SK-N-MC (cell line): ENCODE results near the gene GLRX3.
"Not testable (repeated sequence)": the region's sequence is repeated elsewhere in the genome, so short reads cannot be mapped to it uniquely, and the experiment has no call there.

Source experiments
- DNase-seq: peaks from one replicate; pipeline ENCODE4 v3.0.0-alpha.2; 2011; ENCODE audit warnings: low read depth, low spot score
- H3K27ac ChIP-seq: fragments of 200-600 bp; sonication (generic); 2 replicates; pipeline ENCODE4 v1.5.1; 2016; ENCODE audit warnings: mixed run types
- H3K36me3 ChIP-seq: fragments of 200-600 bp; sonication (generic); 2 replicates; pipeline ENCODE4 v1.6.1; 2017; ENCODE audit warnings: antibody characterized with exemption, low read length, mixed read lengths; ENCODE audit not compliant: insufficient read depth
- H3K4me3 ChIP-seq: fragments of 200-600 bp; sonication (generic); 2 replicates; pipeline ENCODE4 v1.5.1; 2016
- H3K9ac ChIP-seq: fragments of 200-600 bp; sonication (generic); 2 replicates; pipeline ENCODE4 v1.8.0; 2017; ENCODE audit warnings: mixed run types, mixed read lengths; ENCODE audit not compliant: insufficient read length
- H3K9me3 ChIP-seq: fragments of 200-600 bp; sonication (generic); 2 replicates; pipeline ENCODE4 v1.6.1; 2017; ENCODE audit warnings: low read depth, mild to moderate bottlenecking, antibody characterized with exemption, low read length, moderate library complexity, mixed read lengths
- EZH2 ChIP-seq: fragments of 200-600 bp; sonication (generic); IDR thresholded peaks from one replicate; pipeline ENCODE4 v1.6.1; 2017; ENCODE audit warnings: antibody characterized with exemption
- FOXP2 ChIP-seq: optimal IDR thresholded peaks from 2 replicates; pipeline ENCODE3; 2011; ENCODE audit warnings: mild to moderate bottlenecking, moderate library complexity; ENCODE audit not compliant: insufficient read depth; ENCODE audit errors: extremely low read length, control extremely low read depth
- POLR2AphosphoS5 ChIP-seq: IDR thresholded peaks from 2 replicates; pipeline ENCODE4 v1.6.1; 2012; ENCODE audit warnings: mild to moderate bottlenecking, low read depth, low read length, borderline replicate concordance

GLRX3 gene

GRCh38 chr10:130136226-130137089 is at the start of gene GLRX3:
TSS of gene GLRX3 (plus strand) at chr10:130136391. CDS start at chr10:130136421, 30 bp downstream.
- no peaks in the 10 kb centered on the region for H3K9me3 ChIP-seq
- no peaks in the 10 kb centered on the region for H3K36me3 ChIP-seq
- H3K4me3 ChIP-seq = peak within 1 kb of the TSS; percentile 81
- H3K27ac ChIP-seq = no peak within 1 kb of the TSS
- TF ChIP-seq FOXP2 (no peak), POLR2AphosphoS5 (peak; percentile 77)
- peak within 1 kb of the TSS; percentile 81 for H3K9ac ChIP-seq
- no peak for DNase-seq

DNA sequence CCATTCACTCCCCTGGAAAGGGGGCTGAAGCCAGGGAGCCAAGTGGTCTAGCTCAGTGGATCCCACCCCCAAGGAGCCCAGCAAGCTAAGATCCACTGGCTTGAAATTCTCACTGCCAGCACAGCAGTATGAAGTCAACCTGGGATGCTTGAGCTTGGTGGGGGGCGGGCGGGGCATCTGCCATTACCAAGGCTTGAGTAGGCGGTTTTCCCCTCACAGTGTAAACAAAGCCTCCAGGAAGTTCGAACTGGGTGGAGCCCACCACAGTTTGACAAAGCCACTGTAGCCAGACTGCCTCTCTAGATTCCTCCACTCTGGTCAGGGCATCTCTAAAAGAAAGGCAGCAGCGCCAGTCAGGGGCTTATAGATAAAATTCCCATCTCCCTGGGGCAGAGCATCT is 45.6 kb upstream of the GLRX3 start:
- H3K36me3 ChIP-seq, H3K9ac ChIP-seq, H3K27ac ChIP-seq, H3K9me3 ChIP-seq, H3K4me3 ChIP-seq, DNase-seq: not testable (repeated sequence)

GRCh38 chr10:130099344-130099743 is 36.8 kb upstream of the GLRX3 start:
- H3K27ac ChIP-seq = no peak overlapping the region
- no peak overlapping the region for H3K4me3 ChIP-seq
- H3K9me3 ChIP-seq = no peaks in the 10 kb centered on the region
- H3K36me3 ChIP-seq = no peaks in the 10 kb centered on the region
- no peak for DNase-seq
- no peak overlapping the region for H3K9ac ChIP-seq
- TF ChIP-seq FOXP2 (no peak), POLR2AphosphoS5 (no peak), EZH2 (no peak)

DNA sequence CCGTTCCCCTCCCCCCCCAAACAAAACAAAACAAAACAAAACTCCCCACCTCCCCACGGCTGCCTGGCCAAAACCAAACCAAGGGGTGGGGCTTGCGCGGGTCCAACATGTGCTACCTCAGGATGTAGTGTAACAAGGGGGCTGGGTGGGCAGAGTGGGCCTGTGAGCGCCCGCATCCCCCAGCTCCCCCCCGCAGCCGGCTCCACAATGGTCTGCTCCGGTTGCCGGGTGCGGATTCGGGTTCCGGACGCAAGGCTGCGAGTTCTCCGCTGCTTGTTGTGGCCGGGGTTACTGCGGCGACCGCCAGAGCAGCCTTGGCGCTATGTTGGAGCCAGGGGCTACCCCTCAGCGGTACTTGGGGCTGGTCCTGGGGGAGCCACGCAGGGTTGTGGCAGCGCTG is 30.5 kb upstream of the GLRX3 start:
- no peaks in the 10 kb centered on the region for H3K36me3 ChIP-seq
- H3K4me3 ChIP-seq = no peak overlapping the region
- no peak for DNase-seq
- no peaks in the 10 kb centered on the region for H3K9me3 ChIP-seq
- H3K9ac ChIP-seq = no peak overlapping the region
- no peak overlapping the region for H3K27ac ChIP-seq
- no peak for TF ChIP-seq EZH2

GRCh38 chr10:130108146-130108545 is 28.0 kb upstream of the GLRX3 start:
- not testable (repeated sequence) for H3K9ac ChIP-seq, DNase-seq

DNA sequence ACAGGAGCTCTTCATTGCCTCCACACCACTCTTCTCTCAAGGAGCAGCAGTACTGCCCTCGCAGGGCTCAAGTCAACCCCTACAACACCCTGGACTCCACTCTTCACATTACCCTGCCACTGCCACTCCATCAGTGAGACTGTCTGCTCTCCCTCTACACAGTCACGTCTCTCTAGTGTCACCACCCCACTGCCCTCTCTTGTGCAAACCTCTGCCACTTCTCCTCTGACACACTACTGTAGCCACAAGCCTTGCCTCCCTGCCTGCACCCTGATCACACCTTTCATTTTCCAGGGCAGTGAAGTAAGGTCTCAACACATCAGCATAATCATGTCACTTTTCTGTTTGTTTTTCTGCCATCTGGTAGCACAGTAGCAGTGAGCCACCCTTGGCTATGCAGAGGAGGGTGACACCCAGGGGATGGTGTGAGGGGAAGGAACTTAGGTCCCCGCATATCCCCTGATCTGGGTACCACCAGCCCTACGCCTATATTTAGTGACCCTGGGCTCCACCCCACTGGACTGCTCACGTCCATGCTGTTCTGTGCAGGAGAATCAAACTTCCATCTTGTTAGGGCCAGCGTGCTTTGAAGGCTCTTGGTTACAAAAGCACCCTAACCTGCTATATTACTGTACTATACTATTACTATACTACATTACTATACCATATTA is 27.1 kb upstream of the GLRX3 start:
- no peak overlapping the region for H3K27ac ChIP-seq
- TF ChIP-seq EZH2 (no peak), POLR2AphosphoS5 (no peak), FOXP2 (no peak)
- no peaks in the 10 kb centered on the region for H3K36me3 ChIP-seq
- H3K4me3 ChIP-seq = peak overlapping the region; percentile 95
- DNase-seq = no peak
- H3K9me3 ChIP-seq = no peaks in the 10 kb centered on the region
- H3K9ac ChIP-seq = peak overlapping the region; percentile 86

More at GRCh38 chr10:130108146-130108545, 28.0 kb upstream of the GLRX3 start:
- H3K36me3 ChIP-seq, H3K9me3 ChIP-seq, H3K4me3 ChIP-seq, H3K27ac ChIP-seq: not testable (repeated sequence)

DNA sequence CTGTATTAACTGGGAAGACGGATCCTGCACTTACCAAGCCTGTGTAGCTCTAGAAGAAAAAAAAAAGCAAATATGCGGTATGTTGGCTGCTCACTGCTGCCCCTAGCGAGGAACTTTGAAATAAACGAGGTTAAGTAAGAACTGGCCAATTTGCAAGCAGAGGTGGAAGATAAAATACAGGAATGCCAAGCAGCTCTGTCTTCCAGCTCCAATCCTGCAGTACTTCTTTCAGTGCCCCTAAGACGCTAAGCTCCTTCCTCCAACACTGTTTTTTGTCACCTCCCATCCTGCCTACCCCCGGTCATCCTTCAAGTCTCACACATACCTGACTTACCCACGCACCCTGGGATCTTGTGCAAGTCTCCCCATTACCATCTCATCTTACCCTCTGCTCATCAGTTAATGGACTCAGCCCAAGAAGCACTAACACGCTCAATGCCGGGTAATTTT is 26.4 kb upstream of the GLRX3 start:
- no peak for TF ChIP-seq FOXP2
- TF ChIP-seq POLR2AphosphoS5 = no peak
- TF ChIP-seq EZH2 = no peak
- peak overlapping the region; percentile 95 for H3K4me3 ChIP-seq
- DNase-seq = peak; percentile 75
- H3K9me3 ChIP-seq = no peaks in the 10 kb centered on the region
- no peaks in the 10 kb centered on the region for H3K36me3 ChIP-seq
- peak overlapping the region; percentile 86 for H3K9ac ChIP-seq
- peak overlapping the region; percentile 79 for H3K27ac ChIP-seq

DNA sequence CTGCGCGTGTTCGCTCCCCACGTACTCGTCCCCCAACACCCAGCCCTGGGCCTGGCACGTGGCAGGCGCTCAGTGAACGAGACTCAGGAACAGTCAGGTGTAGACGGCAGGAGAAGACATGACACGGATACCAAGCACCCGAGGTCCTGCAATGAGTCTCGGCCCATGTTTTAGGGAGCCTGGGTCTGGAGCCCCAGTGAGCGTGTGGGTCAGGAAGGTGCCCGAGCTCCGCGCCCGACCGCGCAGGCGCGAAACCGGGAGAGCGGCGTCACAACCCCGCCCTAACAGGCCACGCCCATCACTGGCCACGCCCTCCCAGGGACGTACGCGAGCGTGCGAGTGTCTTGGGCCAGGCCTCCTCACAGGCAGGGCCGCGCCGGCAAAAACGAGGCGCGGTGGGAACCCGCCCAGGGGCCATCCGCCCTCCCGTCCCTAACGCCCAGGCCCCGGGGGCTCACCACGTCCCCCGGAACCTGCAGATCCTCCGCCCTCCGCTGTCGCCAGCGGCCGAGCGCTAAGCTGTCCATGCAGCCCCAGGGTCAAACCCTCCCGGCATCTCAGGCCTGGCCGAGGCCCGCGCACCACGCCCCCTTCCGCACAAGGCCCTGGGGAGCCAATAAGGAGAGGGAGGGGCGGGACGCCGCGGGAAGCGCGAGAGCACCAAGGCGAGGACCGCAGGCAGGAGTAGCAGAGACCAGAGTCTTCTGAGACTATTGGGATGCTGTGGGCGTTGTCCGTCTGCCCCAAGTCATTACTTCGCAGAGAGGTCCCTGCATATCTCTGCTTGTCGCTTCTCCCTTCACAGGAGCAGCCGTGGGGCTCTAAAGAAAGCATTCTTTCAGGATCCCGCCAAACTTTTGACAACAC is 25.7 kb upstream of the GLRX3 start, which contains the start of gene C10orf143:
C10orf143 (minus strand) TSS at position 585 of the 867 bp plus-strand sequence; CDS start at position 527, 58 bp downstream.
- TF ChIP-seq EZH2 = no peak
- no peak for TF ChIP-seq FOXP2
- TF ChIP-seq POLR2AphosphoS5 = peak; percentile 90
- Histone ChIP-seq H3K9me3 (no peaks in the 10 kb centered on the region), H3K9ac (peak within 1 kb of the TSS; percentile 86), H3K27ac (peak within 1 kb of the TSS; percentile 79), H3K36me3 (no peaks in the 10 kb centered on the region), H3K4me3 (peak within 1 kb of the TSS; percentile 95)
- no peak for DNase-seq
